K562 treated with DMSO at 1 percent for 48 hours (cell line): ENCODE data around the gene PASD1. TPM values are rescaled to one million over a fixed set of nuclear protein-coding genes. Genes with fewer than 3 reads are reported as not detected.

Experiments used
- total RNA-seq: library from RNA; unstranded; fragments of 300-600 nt; gene quantifications from 2 replicates; pipeline ENCODE4 v1.2.3, GENCODE V29; 2022; ENCODE audit warnings: low replicate concordance; ENCODE audit errors: extremely low read depth

PASD1 gene
- not detected in 2 replicates for total RNA-seq

GRCh38 chrX:151563449-151563848 is at the start of gene PASD1:
PASD1 (plus strand) TSS chrX:151563675; CDS start chrX:151601554, 37,879 bp downstream.

GRCh38 chrX:151694661-151695582 is 131.4 kb downstream of the PASD1 start, which contains the start of gene PRRG3:
PRRG3 (plus strand) TSS chrX:151695458; CDS start chrX:151698815, 3,357 bp downstream.

GRCh38 chrX:151715752-151716151 is 152.3 kb downstream of the PASD1 start, which contains the start of gene FATE1:
FATE1 (plus strand) TSS chrX:151716035; CDS start chrX:151716120, 85 bp downstream.

Other genes with a start within 250 kb of the PASD1 start
- not detected in 2 replicates for gene VMA21, start 166.5 kb upstream of the PASD1 start, total RNA-seq
- gene PRRG3, start 131.8 kb downstream of the PASD1 start, total RNA-seq, result not detected in 2 replicates
- not detected in 2 replicates for gene FATE1, start 152.4 kb downstream of the PASD1 start, total RNA-seq
- not detected in 2 replicates for gene CNGA2, start 171.1 kb downstream of the PASD1 start, total RNA-seq